GM18520 (cell line): Measurements from ENCODE around the gene LPAR1.

Source experiments
- ATAC-seq: cut with Tn5 transposase; IDR thresholded peaks from one replicate; pipeline ENCODE4 v1.9.1; 2021; ENCODE audit not compliant: unreplicated experiment

The LPAR1 gene

DNA sequence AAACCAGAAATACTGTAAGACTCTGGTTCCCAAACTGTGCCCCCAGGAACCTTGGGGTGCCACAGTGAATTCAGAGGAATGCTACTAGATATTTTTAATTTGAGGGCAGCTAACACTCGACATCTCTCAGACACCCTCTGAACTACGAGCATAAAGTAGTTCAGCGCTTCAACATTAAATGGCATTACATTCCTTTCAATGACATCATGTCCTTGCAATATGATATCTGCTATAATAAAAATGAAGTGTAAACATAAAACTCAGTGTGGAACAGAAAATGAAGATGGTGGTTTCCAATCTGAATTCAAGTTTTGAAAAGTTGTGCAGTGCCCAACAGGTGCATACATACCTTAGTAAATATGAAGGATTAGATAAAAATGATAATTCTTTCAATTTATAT lies 116.1 kb downstream of the LPAR1 start:
- ATAC-seq = no peak

DNA sequence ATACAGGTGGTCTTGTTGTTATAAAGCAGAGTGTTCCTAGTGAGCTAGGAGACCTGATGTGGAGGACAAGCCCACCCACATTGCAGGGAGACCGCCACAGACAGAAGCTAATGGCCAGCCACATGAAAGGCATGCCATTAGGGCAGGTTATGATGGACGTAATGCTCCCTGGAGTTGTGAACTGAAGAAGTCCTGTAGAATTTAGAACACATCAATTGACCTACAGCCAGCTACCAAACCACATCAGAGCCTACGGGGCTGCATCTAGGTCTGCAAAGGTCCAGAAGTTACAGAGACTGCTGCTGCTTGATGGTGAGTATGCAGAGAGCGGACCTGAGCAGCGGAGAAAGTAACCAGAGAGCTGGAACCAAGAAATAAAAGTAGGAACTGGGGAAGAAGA lies 116.6 kb downstream of the LPAR1 start:
- no peak for ATAC-seq

DNA sequence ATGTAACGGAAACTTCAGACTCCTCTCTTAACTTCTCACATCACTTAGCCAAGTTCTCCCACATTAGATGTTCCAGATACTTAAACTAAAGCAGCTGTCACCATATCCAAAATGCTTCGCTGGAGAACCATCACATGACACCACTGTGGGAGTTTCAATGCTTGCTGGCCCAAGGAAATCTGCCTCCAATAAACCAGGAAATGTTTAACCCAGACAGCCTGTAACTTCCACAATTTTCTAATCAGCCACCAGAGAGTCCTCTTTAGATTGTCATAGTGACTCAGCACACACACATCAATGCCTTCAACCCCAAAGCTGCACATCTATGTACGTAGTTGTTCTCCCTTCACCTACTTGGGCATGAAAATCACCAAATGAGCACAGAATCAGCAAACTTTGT lies 118.7 kb downstream of the LPAR1 start:
- ATAC-seq = no peak

DNA sequence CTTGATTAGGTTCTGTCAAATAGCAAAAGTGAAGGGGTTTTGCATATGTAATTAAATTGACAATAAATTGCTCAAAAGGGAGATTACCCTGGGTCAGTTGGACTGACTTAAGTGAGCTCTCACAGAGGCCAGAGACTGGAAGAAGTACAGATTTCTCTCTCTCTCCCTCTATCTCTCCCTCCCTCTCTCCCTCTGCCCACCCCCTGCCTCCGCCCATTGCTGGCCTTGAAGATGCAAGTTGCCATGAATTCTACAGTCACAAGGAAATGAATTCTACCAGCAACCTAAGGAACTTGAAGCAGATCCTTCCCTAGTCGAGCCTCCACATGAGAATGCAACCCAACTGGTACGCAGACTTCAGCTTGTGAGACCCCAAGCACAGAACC lies 119.2 kb downstream of the LPAR1 start:
- no peak for ATAC-seq

DNA sequence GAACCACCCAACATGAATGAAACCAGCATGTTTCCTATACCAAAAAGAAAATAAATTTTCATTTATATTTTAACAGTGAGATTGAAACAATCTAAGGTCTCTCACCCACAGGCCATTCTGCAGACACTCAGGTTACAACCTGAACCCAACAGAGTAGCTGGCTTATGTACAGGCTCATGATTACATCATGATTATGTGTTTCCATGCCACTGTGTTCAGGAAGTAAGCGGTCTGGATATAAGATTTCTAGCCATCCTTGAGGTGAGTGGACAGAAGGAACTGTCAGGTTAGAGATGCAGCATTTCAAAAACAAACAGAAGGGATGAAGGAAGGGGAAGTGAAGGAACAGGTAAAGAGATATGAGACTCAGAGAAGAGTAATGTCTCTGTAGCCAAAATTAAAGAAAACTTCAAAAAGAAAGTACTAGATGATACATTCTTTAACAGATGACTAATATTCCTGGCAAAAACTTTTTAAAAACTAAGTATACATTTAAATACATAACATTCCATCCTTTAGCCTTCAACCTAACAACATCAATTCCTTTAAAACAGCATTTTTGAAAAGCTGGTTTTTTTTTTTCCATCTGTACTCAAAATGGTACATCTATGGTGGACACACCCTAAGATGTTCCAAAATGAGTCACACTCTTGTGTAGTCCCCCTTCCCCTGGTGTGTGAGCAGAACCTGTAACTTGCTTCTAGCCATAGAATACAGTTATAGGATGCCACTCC lies 119.8 kb downstream of the LPAR1 start:
- no peak for ATAC-seq

DNA sequence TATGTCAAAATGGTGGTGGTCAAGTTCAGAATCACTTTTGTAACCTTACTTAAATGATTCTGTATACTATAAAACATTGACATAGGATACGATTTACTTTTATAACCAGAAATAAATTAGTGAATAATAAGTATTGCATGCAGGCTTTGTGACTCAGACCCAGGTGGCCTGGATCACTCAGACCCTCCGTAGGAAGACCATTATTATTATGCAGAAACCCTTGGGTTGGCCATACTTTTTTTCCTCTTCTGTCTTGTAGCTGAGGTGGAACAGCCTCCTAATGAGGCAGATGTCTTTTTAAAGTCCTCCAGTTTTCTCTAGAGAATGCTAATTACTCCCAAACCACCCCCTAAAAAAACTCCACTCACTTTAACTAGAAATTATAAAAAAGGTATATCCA lies 121.9 kb downstream of the LPAR1 start:
- no peak for ATAC-seq

DNA sequence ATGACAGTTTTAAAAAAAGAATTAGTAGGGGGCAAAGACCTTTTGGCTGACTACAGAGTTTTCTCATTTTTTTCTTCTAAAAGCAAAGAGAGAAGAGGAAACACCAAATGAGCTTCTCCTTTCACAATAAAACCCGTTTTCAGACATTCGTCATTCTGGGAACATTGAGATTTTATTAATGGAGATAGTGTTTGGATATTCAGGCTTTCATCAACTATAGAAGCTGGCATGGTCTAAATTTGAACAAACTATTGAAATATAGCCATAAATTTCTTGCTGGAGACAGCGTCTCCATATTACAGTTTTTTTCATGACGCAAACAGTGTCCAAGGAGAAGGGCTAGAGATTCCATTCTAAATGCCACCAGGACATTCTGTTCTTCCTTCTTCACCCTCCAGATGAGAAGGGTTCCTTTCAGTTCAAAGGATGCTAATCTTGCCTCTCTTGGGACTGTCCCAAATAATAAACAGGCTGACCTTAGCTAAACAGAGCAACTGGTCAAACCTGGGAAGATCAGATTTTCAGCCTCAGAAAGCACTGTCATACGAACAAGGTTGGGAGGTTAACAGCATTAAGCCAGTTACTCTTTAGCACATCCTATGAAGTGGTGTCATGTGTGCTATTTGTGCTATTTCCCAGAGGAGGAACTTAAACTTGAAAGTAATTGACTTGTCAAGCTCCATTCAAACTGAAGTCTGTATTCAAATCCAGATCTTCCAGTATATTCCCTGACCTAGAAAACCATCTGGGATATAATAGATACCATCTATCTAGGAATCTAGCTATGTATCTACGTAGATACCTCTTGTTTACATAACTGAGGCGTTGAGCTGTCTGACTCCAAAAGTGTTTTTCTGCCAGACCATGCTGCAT lies 125.6 kb downstream of the LPAR1 start:
- no peak for ATAC-seq

DNA sequence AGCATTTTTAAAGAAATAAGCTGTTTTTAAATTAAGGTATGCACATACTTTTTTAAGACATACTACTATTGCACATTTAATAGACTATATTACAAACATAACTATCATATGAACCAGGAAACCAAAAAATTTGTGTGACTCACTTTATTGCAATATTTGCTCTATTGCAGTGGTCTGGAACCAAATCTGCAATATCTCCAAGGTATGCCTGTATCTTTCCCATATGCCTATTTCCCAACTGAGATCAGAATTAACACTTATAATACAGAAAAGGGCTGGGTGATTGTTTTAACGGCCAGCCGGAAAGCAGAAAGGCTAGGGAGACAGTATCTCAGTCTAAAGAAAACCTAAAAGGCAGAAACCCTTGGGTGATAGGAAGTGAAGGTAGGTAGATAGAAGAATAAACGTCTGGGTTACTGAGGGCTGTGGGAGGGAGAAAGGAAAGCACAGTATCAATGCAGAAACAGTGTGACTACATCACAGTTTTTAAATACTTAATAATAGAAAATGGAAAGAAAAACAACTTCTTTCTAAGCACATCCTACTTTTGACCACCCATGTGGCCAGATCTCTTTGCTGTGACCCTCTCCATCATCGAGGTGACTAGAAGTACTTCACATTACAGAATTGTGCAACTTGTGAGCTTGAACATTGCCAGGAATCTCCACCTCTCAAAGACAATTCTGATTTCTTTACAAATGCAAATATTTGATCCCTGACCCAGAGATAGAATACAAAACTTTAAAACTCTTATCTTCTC lies 126.4 kb downstream of the LPAR1 start:
- ATAC-seq = no peak

DNA sequence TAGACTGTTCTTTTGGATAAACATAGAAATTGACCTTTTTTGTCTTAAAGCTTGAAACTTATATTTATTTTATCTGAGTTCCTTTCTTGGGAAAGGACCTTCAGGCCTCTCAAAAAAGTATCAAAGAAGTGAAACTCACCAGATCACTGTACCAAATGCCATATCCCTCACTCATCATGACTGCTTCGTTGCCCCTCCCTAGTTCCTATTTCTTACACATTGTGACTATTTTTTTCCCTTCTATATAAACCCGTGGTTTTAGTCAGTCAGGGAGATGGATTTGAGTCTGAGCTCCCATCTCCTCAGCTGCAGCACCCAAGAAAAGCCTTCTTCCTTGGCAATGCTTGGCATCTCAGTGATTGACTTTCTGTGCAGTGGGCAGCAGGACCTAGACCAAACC lies 129.4 kb downstream of the LPAR1 start:
- ATAC-seq = no peak

DNA sequence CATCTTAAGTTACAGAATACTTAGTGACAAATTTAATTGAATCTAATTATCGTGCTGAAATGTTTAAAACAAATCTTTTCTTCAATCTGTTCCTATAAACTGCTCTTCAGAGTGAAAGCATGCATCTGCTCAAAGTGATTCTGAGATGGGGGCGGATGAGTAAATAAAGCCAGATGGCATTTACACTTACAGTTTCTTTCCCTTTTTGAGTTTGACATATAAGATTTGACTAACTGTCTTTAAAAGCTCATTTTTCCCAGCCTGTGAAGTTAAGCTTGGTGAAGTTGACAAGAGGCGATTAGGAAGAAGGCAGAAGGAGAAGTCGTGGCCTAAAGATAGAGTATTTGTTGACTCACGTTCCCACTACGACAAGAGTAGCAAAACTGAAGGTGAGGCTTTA lies 137.4 kb downstream of the LPAR1 start:
- ATAC-seq = no peak

DNA sequence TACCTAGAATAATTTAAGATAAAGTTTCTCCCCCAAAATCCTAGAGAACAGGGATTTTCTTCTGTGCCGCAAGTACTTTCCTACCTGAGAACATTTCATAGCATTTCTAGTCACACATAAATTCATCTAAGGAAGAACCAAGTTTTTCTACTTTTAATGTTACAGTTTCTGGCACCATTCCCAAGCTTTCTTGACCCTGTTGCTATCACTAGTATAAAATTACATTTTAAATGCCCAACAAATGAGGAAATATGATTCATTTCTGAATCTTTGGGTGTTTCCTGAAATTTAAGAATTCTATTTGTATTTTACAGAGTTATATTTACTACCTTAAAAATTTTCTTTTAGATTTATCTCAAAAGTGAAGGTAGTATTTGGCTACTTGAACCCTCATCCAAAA lies 137.8 kb downstream of the LPAR1 start:
- ATAC-seq = no peak

DNA sequence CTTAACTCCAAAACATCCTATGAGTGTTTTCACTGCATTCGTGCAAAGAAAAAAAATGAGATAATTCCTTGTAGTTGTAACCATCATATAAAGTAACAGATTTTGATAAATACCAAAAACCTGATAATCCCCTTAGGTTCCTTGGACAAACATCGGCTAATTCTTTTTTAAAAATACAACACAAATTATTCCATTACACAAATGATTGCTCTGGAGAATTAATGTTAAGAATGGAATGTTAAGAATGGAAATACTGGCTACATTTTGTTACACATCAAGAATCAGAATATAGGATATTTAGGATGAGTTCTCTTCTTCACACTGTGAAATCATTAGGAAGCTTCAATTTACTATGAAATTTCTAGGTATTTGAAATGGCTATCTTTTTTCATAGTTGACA lies 139.4 kb downstream of the LPAR1 start:
- no peak for ATAC-seq

DNA sequence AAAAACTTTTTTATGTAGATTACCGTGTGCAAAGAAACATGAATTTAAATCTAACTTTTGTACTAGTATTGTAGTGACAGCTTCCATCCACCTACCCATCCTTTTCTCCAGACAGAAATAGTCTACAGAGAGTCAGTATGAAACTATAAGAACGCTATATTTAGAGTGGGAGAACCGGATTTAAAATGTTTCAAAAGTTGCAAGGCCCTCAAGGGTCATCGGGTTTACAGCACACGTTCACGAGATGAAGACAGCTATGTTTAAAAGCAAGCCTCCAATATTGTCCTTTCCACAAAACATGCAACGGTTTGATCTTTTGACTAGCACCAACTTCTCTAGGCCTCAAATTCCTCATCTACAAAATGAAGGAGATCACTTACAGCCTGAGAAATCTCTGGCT lies 139.9 kb downstream of the LPAR1 start:
- ATAC-seq = no peak

DNA sequence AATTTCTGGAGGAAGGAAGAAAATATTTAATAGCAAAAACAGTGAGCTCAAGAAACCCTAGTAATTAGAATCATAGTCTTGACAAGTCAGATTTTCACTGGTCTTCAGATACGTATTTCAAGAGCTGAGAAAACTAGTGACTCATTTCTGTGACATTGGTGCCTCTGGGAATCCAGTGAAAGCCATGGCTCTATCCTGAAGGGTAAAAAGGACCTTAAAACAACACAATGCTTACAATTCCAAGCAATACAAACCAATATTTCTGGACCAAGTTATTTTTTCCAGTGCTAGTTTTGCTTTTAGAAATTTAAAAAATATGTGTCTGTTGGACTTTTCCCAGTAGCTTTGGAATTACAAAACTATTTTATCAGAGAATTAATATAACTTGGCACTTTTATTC lies 140.3 kb downstream of the LPAR1 start:
- ATAC-seq = no peak

DNA sequence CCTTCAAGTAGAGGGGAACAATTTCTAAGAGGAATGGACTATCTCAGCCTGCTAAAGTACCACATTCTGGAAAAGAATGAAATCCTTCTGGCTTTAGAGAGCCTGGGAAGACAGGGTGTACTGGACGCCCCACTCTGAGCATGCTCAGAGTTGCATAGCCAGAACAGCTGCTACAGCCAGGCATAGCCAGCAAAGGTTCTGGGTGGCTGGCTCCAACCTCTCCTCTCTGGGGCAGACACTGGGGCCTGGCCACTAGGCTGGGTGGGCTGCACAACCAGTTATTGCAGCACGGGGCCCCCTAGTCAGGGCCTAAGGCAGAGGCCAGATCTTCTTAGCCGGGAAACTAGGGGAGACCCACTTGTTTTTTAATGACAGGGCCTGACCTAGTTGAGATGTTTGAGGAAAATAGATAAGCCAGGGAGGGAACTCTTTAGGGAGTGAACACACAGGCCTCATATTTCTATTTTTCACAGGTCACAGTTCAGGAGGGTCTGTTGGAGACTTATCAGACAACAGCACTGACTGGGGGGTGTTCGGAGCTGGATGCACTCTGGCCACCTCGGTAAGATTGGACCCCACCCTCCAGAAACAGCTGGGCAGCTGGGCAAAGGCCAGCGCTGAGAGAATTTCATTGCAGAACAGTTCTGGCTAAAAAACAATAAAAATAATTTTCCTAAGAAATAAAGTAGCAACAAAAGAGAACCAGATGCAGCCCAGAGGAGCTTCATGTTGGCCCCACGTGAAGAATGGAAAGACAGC lies 142.9 kb downstream of the LPAR1 start:
- no peak for ATAC-seq

DNA sequence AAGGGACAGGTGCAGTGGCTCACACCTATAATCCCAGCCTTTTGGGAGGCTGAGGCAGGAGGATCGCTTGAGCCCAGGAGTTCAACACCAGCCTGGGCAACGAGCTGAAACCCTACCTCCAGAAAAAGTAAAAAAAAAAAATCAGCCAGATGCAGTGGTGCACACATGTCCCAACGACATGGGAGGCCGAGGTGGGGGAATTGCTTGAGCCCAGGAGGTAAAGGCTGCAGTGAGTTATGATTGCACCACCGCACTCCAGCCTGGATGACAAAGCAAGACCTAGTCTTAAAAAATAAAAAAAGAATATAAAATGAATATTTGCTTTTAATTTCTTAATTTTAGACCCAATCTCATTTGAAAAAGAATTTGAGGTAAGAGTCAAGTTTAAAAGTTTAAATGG lies 143.5 kb downstream of the LPAR1 start:
- ATAC-seq = no peak

DNA sequence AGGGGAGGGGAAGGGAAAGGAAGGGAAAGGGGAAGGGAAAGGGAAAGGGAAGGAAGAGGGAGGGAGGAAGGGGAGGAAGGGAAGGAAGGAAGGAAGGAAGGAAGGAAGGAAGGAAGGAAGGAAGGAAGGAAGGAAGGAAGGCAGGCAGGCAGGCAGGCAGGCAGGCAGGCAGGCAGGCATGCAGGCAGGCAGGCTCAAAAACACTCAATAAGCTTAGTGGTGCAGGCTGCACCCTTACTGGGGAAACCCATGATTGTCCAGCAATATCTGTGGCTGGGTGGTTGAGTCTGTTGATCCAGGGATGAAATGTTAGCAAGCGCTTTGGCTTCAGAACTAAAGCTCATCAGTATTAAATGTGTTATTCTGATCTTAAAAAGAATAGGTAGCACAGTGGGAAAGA lies 145.6 kb downstream of the LPAR1 start:
- ATAC-seq = no peak

DNA sequence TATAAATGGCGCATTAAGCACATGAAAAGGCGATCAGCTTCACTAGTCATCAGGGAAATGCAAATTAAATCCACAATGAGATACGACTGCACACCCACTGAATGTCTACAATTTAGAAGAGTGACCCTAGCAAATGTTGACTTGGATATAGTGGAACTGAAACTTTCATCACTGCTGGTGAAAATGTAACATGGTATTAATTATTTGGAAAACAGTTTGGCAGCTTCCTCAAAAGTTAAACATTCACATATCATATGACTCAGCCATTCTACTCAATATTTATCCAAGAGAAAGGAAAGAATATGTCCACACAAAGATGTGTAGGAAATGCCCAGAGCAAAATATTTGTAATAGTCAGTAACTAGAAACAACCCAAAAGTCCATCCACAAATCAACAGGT lies 146.5 kb downstream of the LPAR1 start:
- ATAC-seq = no peak

DNA sequence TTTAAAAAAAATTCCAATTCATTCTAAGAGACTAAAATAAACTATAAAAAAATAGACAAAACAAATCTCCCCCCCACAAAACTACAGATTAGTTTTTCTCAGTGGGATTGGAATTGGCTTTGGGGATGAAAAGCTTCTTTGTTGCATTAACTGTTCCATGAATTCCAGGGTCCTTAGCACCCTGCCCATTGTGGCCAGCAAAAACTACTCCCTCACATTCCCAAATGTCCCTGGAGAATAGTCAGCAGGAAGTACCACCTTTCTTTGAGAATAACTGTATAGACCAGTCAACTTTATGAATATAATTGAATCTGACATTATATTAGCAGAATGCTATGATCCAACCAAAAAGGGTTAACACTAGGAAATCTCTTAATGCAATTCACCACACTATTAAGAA lies 147.9 kb downstream of the LPAR1 start:
- ATAC-seq = no peak

DNA sequence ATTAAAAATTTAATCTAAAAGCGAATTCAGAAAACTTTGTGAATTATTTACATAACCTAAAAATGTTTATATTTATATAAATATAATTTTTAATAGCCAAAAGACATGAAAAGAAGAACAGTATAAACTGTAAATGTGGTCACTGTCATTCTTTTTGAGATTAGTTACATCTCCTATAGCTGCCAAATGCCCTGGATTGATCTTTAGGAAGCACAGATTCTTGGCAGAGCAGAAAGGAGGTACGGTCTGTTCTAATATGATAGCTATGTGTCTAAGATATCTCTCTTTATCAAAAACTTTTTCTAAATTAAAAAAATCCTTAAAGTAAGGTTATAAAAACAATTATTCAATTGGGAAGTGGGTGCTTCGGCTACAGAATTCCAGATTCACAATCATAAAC lies 151.0 kb downstream of the LPAR1 start:
- ATAC-seq = no peak

DNA sequence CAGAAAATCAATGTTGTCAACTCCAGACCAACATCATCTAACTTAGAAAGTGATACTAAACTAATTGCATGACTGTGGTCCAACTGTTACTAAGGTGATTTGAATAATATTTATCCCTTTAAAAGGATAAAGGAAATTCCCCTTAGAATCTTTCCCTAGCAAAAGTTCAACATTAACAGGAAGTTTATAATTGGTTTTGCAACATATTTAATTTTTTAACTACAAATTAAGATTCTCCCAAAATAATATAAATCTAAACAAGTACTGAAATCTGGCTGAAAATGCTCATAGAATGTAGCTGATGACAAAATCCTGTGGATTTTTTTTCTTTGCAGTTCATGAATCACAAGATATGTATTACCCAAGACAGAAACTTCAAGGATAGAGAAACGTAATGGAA lies 151.4 kb downstream of the LPAR1 start:
- ATAC-seq = no peak
